Stimulated activated CD8-positive, alpha-beta memory T cell treated with anti-CD3 and anti-CD28 coated beads, Interleukin-15, amount 100 ng/mL, for 1 hour (primary cell): ENCODE data around the gene MOBP.
A peak's percentile ranks its signal among the peaks of the same experiment; 100 is the strongest.
"Not testable (repeated sequence)": the region's sequence is repeated elsewhere in the genome, so short reads cannot be mapped to it uniquely, and the experiment has no call there.

Experiments
- DNase-seq: peaks from one replicate; pipeline ENCODE4 v3.0.0-alpha.2; 2020; ENCODE audit warnings: low read depth

The MOBP gene, protein sequence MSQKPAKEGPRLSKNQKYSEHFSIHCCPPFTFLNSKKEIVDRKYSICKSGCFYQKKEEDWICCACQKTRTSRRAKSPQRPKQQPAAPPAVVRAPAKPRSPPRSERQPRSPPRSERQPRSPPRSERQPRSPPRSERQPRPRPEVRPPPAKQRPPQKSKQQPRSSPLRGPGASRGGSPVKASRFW

DNA sequence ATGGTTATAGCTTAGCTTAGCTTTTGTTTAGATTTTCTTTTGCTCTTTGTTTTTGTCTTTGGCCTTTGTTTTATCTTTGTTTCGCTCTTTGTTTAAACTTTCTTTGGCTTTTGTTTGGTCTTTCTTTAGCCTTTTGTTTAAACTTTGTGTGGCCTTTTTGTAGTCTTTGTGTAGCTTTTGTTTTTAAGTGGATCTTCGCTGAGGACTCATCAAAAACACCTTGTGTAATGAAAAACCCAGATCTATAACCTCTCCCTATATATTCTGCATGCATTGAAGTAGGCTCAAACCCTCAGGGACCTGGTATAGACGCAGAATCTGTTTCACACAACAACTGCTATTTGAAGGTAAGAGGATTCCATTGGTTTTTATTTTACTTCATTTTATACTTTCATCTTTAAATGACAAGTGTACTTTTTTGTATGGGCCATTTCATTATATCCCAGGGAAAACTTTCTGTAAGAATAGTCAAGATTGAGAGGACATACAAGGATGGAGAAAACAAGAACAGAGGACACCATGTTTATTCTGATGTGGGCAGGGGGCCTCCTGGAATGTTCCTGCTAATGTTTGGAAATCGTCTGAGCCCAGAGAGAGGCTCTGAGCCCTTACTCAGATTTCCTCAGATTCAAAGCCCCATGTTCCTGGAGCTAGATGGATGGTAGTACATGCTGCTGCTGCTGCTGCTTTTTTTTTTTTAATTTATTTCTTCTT is at the start of gene MOBP:
Gene MOBP (plus strand): TSS at position 287 of the 714 bp plus-strand sequence. CDS start 34,390 bp downstream, outside the sequence.
- DNase-seq = no peak

DNA sequence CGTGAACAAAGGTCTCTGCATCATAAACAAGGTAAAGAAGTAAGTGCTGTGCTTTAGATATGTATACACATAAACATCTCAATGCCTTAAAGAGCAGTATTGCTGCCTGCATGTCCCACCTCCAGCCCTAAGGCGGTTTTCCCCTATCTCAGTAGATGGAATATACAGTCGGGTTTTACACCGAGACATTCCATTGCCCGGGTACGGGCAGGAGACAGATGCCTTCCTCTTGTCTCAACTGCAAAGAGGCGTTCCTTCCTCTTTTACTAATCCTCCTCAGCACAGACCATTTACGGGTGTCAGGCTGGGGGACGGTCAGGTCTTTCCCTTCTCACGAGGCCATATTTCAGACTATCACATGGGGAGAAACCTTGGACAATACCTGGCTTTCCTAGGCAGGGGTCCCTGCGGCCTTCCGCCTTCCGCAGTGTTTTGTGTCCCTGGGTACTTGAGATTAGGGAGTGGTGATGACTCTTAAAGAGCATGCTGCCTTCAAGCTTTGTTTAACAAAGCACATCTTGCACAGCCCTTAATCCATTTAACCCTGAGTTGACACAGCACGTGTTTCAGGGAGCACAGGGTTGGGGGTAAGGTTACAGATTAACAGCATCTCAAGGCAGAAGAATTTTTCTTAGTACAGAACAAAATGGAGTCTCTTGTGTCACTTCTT is 48.8 kb upstream of the MOBP start:
- not testable (repeated sequence) for DNase-seq

DNA sequence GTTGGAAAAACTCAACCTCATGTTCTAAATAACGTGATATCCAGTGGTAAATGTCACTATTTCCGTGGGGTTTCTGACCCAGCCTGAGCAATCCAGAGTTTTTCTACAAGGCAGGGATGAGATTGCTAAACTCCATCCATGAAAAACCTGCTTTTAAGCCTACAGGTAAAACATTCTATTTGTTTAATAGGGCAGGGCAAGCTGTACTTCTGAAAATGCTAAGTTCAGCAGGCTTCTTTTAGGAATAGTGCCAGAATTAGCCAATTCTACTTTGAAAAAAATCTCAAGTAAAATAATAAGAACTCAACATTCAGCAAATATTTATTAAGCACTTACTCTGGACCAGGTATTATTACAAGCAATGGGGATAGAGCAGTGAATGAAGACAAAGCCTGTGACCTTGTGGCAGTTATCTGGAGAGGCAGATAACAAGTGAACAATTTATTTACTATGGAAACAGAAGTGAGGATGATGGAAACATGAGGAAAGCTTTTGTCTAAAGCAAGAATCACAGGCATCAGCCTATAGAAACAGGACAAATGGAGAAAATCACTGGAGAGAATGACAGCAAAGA is 47.7 kb upstream of the MOBP start:
- no peak for DNase-seq

DNA sequence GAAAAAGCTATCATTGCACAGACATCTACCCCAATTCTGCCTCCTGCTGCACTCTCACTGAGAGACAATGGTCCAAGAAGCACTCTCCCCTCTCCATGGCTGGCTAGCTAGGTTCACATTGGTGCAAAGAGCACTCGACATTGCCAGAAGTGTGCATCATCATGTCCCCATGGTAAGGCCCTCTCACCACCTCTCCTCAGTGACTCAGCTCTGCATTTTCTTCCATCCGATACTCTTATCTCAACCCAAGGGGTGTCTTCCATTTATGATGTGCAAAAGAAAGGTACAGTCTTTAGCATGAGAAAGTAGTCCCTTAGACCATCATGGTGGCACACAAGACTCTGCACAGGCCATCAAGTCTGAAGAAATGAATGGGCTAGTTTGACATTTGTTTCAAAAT is 46.9 kb upstream of the MOBP start:
- no peak for DNase-seq

DNA sequence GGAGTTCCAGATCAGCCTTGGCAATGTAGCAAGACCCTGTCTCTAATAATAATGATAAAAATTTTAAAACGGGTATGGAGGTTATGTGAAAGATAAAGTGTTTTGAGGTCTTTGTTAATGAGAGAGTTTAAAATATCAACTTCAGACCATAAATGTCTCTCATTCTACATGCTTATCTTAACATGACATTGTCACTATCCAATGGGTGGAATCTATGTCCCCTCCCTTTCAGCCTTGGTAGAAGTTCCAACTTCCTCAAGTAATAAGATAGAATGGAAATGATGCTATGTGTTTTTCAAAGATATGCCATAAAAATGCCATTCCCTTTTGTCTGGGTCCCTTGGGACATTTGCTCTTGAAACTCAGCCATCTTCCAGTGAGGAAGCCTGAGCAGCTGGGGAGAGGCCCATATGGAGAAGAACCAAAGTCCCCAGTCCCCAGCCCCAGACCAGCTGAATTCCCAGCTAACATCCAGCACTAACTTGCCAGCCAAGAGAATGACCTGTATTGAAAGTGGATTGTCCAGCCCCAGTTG is 44.0 kb upstream of the MOBP start:
- no peak for DNase-seq

DNA sequence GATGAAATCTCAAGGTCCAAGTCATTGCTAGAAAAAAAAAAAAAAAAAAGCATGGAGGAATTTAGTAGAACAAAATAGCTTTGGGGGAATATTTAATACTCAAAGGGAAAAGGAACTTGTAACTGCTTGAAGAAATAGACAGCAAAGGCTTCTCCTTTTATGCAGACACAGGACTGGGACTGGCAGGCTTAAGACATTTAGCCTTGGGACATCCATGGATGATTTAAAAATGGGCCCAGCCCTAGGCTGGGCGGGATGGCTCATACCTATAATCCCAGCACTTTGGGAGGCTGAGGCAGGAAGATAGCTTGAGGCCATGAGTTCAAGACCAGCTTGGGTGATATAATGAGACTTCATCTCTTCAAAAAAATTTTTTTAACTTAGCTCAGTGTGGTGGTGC is 41.2 kb upstream of the MOBP start:
- DNase-seq = no peak

DNA sequence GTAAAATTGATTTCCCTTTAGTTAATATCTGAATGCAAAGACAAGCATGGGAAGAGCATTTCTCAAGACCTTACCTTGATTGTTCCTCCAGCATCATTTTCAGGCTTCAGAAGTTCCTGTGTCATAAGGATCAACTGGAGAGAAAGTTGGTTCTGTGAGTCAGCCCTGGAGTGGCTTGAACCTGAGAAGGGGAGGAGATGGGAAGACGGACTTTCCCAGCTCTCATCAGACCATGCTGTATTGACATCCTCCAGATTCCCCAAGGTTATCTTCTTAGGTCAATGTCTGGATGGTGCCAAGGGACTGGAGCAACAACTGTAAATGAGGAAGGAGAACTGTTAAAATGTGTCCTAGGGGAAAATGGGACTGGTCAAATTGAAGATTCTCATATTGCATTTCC is 40.0 kb upstream of the MOBP start:
- DNase-seq = no peak

DNA sequence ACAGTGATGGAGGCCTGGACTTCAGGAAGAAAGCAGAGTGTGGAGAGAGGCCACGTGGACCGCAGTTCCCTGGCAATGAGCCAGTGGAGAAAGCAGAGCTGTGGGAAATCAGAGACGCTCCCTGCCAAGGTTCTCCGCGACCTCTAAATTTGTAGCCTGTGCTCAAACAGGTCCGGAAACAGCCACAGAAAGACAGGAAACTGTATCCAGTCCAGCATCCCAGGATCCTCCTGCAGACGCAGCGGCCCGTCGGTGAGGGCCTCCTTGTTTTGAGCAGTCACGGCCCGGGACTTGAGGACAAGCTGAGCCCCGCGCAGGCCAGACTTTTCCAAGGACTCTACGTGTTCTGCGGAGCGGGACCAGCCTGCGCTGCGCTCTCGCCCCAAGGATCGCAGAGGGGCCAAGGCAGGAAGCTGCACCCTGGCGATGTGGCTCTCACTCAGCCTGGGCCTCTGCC is 38.7 kb upstream of the MOBP start:
- DNase-seq = no peak

DNA sequence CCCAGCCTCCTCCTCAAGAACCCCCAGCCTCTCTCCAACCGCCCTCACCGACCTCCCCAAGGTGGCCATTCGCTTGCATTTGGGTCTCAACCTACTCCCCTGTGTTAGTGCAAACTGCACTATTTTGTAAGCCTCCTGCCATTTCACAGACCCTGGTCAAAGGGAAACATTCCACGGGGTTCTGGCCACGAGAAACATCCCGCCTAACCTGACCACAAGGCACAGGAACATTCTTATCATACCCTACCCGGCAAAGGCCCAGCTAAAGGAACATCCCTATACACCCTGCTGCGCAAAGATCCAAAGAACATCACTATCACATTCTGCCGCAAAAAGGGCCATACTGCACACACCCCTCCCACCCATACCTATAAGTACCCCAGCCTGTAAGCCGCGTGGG is 38.0 kb upstream of the MOBP start:
- DNase-seq = no peak

DNA sequence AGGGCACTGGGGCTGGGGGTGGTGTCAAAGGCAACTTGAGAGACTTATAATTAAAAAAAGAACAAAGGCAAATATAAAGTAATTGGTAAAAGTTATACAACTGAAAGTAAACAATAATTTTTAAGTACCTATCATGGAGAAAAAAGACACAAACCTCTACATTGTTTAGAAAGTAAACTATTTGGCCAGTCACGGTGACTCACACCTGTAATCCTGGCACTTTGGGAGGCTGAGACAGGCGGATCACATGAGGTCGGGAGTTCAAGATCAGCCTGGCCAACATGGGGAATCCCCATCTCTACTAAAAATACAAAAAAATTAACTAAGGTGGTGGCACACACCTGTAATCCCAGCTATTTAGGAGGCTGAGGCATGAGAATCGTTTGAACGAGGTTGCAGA is 35.1 kb upstream of the MOBP start:
- no peak for DNase-seq

DNA sequence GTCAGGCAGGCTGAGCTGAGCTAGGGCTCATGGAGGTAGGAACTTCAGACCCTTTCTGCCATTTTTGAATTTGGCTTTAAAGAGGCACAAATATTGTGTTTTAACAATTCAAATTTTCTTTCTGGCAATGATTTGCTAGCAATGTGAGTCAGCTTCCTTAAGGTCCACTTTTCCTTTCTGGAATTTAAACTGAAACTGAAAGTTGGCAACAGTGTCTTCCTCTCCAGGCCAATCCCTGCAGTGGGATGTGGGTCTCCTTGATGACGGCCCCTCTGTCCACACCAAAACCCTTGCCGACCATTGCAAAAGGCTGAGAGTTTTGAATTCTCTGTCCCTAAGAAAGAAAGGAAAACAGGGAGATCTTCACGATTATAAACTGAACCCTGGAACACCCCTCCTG is 33.8 kb upstream of the MOBP start:
- DNase-seq = no peak

DNA sequence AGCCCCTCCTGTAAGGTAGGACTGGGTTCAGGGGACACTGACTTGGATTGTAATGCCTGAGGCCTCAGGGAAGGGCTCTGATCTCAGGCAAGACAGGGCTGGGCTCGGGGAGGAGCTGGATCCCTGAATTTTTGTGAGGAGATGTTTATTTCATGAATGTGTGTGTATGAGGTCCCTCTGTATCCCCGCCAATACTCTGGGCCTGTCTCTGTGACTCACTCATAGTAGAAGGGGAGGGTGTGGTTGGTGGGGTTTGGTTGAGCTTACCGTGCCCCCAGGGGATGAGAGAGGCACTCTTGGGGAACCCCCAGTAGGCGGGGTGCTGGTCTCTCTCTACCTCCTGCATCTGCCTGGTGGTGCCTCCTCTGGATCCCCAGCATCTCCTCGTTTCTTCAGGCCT is 32.9 kb upstream of the MOBP start:
- DNase-seq = no peak

DNA sequence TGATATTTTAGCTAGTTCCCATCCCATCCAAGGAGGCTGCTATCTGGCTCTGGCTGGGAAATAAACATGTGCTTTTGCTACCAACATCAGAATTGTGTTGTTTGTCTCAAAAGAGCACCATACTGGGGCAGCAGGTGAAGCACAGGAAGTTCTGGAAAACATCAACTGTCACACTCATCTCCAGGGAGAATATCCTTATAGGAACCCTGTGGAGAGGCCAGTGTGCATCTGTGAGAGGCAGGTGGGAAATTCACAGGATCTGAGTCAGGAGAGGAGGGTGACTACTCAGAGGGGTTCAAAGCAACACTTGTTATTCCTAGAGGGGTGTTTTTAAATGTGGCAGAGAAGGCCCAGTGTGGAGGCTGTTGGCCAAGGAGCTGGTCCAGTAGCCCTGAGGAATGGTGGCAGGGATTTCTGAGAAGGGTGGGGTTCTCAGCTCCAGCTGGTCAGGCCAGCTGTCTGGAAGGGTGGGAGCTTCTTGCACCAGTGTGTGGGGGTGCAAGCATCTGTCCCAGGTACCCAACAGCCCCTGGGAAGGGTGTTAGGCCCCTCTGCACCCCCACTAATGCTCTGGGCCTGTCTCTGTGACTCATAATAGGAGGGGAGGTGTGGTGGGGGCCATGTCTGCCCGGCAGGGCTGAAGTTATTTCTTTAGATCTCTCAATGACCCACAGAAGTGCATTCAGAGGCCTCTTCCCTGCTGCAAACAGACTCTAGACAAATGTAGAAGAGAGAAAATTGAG is 32.3 kb upstream of the MOBP start:
- DNase-seq = no peak

DNA sequence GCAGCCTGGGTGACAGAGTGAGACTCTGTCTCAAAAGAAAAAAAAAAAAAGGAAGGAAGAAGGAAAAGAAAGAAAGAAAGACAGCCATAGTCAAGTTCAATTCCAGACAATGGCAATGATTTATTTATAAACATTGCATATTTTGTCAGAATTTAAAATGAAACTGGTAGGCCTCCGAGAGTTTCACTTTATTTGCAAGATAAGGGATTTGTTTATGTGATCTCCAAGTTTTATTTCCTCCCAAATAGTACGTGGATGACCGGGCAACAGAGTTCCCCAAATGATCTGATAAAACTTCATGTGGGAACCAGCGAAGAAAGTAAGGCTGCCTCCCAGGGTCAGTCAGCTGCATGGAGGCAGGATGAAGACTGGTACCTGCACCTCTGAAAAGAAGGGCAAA is 28.6 kb upstream of the MOBP start:
- no peak for DNase-seq

DNA sequence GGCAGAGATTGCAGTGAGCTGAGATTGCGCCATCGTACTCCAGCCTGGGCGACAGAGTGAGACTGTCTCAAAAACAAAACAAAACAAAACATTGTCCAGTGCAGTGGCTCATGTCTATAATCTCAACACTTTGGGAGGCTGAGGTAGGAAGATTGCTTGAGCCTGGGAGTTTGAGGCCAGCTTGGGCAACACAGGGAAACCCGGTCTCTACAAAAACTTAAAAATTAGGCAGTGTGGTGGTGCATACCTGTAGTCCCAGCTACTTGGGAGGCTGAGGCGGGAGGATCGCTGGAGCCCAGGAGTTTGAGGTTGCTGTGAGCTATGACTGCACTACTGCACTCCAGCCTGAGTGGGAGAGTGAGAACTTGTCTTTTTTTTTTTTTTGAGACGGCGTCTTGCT is 27.2 kb upstream of the MOBP start:
- no peak for DNase-seq

DNA sequence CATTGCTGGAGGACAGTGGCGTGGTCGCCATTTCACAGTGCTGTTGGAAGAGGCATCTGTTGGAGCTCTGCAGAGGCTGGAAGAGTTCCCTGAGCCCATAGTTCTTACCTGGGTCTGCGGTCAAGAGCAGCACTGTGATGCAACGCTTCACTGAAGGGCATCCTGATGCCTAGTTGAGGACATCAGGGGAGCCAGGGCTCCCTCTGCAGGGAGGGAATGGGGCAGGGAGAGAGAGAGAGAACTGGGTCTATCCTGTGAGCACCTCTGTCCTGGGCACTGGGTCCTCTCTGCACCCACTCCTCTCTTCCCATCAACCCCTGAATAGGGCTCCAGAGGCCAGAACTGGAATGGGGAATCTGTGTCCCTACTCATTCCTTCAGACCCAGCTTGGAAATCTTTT is 23.9 kb upstream of the MOBP start:
- DNase-seq = no peak

DNA sequence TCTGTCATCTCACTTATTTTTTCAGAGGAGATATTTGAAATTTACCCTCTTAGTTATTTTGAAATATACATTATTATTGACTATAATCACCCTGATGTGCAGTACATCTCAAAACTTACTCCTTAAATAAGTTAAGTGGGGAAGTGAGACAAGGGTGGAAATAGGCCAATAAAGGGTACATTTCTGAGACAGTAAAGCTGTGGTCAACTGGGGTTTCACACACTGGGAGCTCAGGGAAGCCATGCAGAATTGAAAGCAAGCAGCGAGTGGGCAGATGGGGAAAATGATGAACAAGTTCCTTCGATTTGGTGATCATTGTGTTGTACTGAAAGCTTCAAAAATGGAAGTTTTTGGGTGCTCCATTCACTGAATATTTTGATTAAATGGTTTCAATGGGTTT is 21.6 kb upstream of the MOBP start:
- DNase-seq = no peak

DNA sequence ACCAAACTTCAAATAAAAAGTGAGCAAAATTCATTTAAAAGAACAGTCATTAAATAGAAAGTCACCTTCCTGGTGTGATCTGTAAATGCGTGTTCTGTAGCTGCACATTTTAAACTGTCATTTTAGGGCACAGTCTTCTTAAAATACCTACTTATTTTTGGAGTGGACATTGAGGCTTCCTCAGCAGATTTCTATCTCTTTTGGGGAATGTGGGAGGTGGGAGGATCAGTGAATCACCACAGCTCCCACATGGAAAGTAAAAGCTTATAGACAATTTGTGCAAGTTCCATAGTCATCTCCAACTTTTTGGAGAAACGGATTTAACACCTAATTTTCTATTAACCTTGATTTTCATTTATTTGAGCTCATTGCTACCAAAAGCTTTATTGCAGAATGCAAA is 21.0 kb upstream of the MOBP start:
- DNase-seq = no peak

DNA sequence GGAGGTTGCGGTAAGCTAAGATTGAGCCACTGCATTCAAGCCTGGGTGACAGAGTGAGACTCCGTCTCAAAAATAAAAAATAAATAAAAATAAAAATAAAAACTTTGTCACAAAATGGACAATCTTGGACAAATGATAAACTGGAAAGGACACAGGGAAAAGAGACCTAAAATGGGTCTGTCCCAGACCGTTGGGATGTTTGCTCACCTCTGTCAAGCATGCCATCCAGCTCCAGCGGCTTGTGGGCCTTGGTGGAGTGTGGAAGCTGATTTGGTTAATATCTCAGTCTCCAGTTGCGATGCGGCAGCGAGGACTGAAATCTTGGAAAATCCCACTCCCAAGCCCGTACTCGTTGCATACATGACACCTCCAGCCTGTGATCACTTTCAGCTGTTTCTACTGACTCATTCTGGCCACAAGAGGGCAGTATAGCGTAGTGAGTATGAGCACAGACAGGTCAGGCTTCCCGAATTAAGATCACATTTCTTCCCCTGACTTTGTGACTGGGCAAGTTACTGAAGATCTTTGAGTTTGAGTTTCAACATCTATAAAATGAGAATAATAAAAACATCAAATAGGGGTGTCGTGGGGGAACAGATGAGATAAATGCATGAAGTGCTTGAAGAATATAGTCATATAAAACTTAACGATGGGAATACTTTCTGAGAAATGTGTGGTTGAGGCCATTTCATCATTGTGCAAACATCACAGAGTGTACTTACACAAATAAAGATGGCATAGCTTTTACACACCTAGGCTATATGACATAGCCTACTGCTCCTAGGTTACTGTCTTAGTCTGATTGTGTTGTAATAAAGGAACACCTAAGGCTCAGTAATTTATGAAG is 19.6 kb upstream of the MOBP start:
- peak; percentile 34 for DNase-seq

DNA sequence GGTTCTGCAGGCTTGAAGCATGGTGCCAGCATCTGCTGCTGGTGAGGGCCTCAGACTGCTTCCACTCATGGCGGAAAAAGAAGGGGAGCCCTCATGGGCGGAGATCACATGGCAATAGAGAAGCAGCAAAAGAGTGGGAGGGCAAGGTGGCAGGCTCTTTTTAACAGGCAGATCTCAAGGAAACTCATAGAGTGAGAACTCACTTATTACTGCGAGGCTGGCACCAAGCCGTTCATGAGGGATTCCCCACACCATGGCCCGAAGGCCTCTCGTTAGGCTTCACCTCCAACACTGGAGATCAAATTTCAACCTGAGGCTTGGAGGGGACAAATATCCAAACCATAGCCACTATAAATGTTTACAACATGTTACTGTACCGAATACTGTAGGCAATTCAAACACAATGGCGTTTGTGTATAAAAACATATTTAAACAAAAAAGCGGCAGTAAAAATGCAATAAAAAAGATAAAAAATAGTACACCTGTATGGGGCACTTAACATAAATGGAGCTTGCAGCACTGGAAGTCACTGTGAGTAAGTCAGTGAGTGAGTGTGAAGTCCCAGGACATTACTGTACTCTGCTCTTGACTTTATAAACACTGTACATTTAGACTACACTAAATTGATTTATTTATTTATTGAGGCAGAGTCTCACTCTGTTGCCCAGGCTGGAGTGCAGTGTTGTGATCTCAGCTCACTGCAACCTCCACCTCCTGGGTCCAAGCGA is 18.8 kb upstream of the MOBP start:
- DNase-seq = no peak

DNA sequence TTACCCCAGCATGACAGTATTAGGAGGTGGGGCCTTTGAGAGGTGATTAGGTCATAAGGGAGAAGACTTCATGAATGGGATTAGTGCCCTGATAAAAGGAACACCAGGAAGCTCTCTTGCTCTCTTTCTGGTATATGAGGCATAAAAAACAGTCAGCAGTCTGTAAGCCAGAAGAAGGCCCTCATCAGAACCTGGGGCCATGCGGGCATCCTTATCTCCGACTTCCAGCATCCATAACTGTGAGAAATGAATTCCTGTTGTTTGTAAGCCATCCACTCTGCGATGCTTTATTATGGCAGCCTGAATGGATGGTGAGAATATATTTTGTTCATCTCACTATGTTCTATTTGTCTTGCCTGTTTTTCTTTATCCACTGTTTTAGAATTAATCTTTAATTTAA is 17.7 kb upstream of the MOBP start:
- DNase-seq = no peak
